Activated B cell treated with CpG ODN at 0.5 μM for 24 hours (primary cell): ENCODE results near the gene TFCP2L1. TPM values are rescaled to one million over a fixed set of nuclear protein-coding genes. Genes with fewer than 3 reads are reported as not detected.

Source experiments
- ATAC-seq: fragments of 200-7000 bp; cut with Tn5 transposase; one replicate; pipeline ENCODE4 v1.10.0; 2021; ENCODE audit warnings: low read depth, mild to moderate bottlenecking, moderate library complexity
- CTCF ChIA-PET: fragments of 350-600 bp; sonication (Branson Sonifier 250); formaldehyde crosslinking; loops from one replicate; lab custom pipeline; 2021; ENCODE audit warnings: antibody characterized with exemption; lab: Charles Lee
- POLR2A ChIA-PET: fragments of 350-600 bp; sonication (Branson Sonifier 250); formaldehyde crosslinking; loops from one replicate; lab custom pipeline; 2021; ENCODE audit warnings: antibody characterized with exemption; lab: Charles Lee
- DNase-seq: peaks from one replicate; pipeline ENCODE4 v3.0.0; 2022
- H3K27ac Mint-ChIP-seq: one replicate; pipeline ENCODE4 v1.8.0; 2020; ENCODE audit warnings: mixed read lengths
- H3K27me3 Mint-ChIP-seq: one replicate; pipeline ENCODE4 v1.8.0; 2021; ENCODE audit warnings: mixed read lengths
- H3K36me3 Mint-ChIP-seq: one replicate; pipeline ENCODE4 v1.8.0; 2021; ENCODE audit warnings: low read depth, mixed read lengths
- H3K4me1 Mint-ChIP-seq: one replicate; pipeline ENCODE4 v1.8.0; 2021; ENCODE audit warnings: mixed read lengths
- H3K4me3 Mint-ChIP-seq: one replicate; pipeline ENCODE4 v1.8.0; 2020; ENCODE audit warnings: mild to moderate bottlenecking, mixed read lengths
- H3K9me3 Mint-ChIP-seq: one replicate; pipeline ENCODE4 v1.8.0; 2020; ENCODE audit warnings: mixed read lengths
- intact Hi-C: fragments of 100-400 bp; cut with micrococcal nuclease; formaldehyde crosslinking; loops from one replicate; pipeline ENCODE4 v1.15.1; 2024
- total RNA-seq: library from RNA; stranded (reverse); gene quantifications from 2 replicates; pipeline ENCODE4 v1.2.3, GENCODE V29; 2022
- TF ChIP-seq, protein P1 (sequence below): fragments of 200-600 bp; IDR thresholded peaks from one replicate; pipeline ENCODE4 v1.8.0; 2022; ENCODE audit warnings: antibody characterized with exemption, mild to moderate bottlenecking

TFCP2L1 gene
- total RNA-seq, 1 donor from 2014 or later, result 0.13 TPM

DNA sequence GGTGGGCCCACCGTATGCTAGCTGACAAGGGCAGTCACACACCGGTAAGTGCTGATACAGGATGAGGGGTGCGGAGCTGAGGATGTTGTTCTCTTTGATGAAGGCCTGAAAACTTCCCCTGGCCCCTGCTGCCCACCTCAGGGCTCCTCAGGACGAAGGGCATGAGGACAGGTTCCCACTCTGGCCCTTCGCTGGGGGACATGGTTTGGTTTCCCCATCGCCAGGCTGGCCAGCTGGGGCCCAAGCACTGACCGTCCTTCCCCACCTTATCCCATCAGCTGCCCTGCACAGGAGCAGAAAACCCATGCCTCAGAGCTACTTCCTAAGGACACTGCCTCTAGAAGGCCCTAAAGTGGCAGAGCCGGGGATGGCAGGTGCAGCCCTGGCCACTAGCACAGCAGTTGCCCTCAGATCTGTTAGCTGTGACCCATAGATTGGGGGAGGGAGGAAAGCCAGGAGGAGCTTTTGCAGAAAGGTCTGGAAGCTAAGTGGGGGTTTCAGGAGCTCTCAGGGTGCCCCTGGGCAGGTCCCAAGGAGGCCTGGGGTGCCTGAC lies 66.5 kb downstream of the TFCP2L1 start:
- intact Hi-C loops, result no loop called here
- Mint-ChIP-seq H3K4me1 (no peaks in the 10 kb centered on the region), H3K27me3 (peaks cover 2% of the 10 kb centered on the region), H3K9me3 (no peaks in the 10 kb centered on the region), H3K36me3 (no peaks in the 10 kb centered on the region), H3K27ac (no peak overlapping the region), H3K4me3 (no peak overlapping the region)
- DNase-seq (no peak), ATAC-seq (no peak)
- CTCF ChIA-PET, result no interaction called here
- POLR2A ChIA-PET, result no interaction called here
- TF ChIP-seq, protein P1, sequence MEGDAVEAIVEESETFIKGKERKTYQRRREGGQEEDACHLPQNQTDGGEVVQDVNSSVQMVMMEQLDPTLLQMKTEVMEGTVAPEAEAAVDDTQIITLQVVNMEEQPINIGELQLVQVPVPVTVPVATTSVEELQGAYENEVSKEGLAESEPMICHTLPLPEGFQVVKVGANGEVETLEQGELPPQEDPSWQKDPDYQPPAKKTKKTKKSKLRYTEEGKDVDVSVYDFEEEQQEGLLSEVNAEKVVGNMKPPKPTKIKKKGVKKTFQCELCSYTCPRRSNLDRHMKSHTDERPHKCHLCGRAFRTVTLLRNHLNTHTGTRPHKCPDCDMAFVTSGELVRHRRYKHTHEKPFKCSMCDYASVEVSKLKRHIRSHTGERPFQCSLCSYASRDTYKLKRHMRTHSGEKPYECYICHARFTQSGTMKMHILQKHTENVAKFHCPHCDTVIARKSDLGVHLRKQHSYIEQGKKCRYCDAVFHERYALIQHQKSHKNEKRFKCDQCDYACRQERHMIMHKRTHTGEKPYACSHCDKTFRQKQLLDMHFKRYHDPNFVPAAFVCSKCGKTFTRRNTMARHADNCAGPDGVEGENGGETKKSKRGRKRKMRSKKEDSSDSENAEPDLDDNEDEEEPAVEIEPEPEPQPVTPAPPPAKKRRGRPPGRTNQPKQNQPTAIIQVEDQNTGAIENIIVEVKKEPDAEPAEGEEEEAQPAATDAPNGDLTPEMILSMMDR, result no peak

GRCh38 chr2:121217627-121218026 lies 67.4 kb downstream of the TFCP2L1 start:
- DNase-seq (no peak), ATAC-seq (no peak)
- ChIA-PET CTCF (no interaction called here), POLR2A (no interaction called here)
- Mint-ChIP-seq H3K9me3 (no peaks in the 10 kb centered on the region), H3K27ac (no peak overlapping the region), H3K36me3 (no peaks in the 10 kb centered on the region), H3K27me3 (peaks cover 2% of the 10 kb centered on the region), H3K4me3 (no peak overlapping the region), H3K4me1 (no peaks in the 10 kb centered on the region)
- TF ChIP-seq, protein P1, result no peak
- intact Hi-C loops, result no loop called here

GRCh38 chr2:121214296-121214695 lies 70.7 kb downstream of the TFCP2L1 start:
- Mint-ChIP-seq H3K27me3 (peaks cover 2% of the 10 kb centered on the region), H3K27ac (no peak overlapping the region), H3K4me3 (no peak overlapping the region), H3K36me3 (no peaks in the 10 kb centered on the region), H3K9me3 (no peaks in the 10 kb centered on the region), H3K4me1 (no peaks in the 10 kb centered on the region)
- TF ChIP-seq, protein P1, result no peak
- DNase-seq (no peak), ATAC-seq (no peak)
- ChIA-PET CTCF (no interaction called here), POLR2A (no interaction called here)
- intact Hi-C loops, result no loop called here

DNA sequence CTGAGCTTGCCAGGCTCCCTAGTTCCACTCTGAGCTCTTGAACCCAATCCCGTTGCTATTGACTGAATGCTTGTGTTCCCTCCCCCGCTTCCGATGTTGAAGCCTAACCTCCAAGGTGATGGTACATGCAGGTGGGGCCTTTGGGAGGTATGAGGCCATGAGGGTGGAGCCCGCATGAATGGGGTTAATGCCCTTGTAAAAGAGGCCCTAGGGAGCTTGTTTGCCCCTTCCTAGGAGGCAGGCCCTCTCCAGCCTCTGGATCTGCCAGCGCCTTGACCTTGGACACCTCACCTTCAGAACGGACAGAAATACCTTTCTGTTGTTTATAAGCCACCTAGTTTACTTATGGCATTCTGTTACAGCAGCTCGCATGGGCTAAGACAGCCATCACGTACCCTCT lies 71.6 kb downstream of the TFCP2L1 start:
- DNase-seq (no peak), ATAC-seq (no peak)
- Mint-ChIP-seq H3K9me3 (no peaks in the 10 kb centered on the region), H3K4me3 (no peak overlapping the region), H3K27ac (no peak overlapping the region), H3K27me3 (peaks cover 2% of the 10 kb centered on the region), H3K4me1 (no peaks in the 10 kb centered on the region), H3K36me3 (no peaks in the 10 kb centered on the region)
- ChIA-PET POLR2A (no interaction called here), CTCF (no interaction called here)
- intact Hi-C loops, result no loop called here
- TF ChIP-seq, protein P1, result no peak

DNA sequence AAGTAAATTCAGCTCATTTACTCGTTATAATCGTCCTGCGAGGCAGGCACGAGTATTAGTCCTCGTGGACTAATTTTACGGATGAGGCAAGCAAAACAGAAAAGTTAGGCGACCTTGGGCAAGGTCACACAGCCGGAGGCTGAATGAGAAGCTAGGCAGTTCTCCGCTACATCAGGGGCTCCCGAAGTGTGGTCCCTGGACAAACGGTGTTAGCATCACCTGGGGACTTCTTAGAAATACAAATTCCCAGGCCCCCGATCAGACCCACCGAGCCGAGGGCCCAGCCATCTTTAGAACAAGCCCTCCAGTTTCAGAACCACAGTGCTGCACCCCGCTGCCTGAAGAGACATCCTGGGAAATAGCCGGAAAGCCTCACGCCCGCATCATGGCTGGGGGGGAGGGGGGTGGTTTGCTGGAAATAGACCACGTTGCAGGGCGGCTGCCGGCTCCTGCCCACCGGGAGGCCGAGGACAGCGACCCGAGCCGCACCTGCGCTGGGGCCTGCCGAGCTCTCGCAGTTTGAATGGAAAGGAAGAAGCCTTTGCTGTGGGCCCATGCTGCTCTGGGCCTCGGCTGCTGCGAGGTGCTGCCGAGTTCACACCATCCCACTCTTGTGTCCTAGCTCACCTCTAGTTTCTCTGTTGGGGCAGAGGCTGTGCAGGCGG lies 72.2 kb downstream of the TFCP2L1 start:
- ATAC-seq (no peak), DNase-seq (no peak)
- Mint-ChIP-seq H3K9me3 (no peaks in the 10 kb centered on the region), H3K4me3 (no peak overlapping the region), H3K27me3 (peaks cover under 1% of the 10 kb centered on the region), H3K27ac (no peak overlapping the region), H3K36me3 (no peaks in the 10 kb centered on the region), H3K4me1 (no peaks in the 10 kb centered on the region)
- ChIA-PET POLR2A (no interaction called here), CTCF (no interaction called here)
- TF ChIP-seq, protein P1, result no peak
- intact Hi-C loops, result no loop called here
